Vagina (tissue), 2 donors: ENCODE data around the gene ZNF473. TPM values are rescaled to one million over a fixed set of nuclear protein-coding genes. Genes with fewer than 3 reads are reported as not detected.
"Not testable (repeated sequence)": the region's sequence is repeated elsewhere in the genome, so short reads cannot be mapped to it uniquely, and the experiment has no call there.

ENCODE experiments used
- DNase-seq, 2 donors: peaks; one replicate each; pipeline ENCODE4 v3.0.0-alpha.2; 2017; ENCODE audit errors: extremely low spot score in 2 of 2
- H3K27ac ChIP-seq: fragments of 200-600 bp; sonication (generic); one replicate; pipeline ENCODE4 v1.5.1; 2019
- H3K27me3 ChIP-seq: fragments of 200-600 bp; sonication (generic); one replicate; pipeline ENCODE4 v1.5.1; 2019
- H3K36me3 ChIP-seq, 2 donors: fragments of 200-600 bp; sonication (generic); one replicate each; pipeline ENCODE4 v1.5.1; 2017 to 2019
- H3K4me1 ChIP-seq: fragments of 200-600 bp; sonication (generic); one replicate; pipeline ENCODE4 v1.5.1; 2019
- H3K4me3 ChIP-seq, 2 donors: fragments of 200-600 bp; sonication (generic); 1 replicate in 1 of 2; 2 replicates in 1 of 2; pipeline ENCODE4 v1.5.1; 2016 to 2019
- H3K9me3 ChIP-seq: fragments of 200-600 bp; sonication (generic); one replicate; pipeline ENCODE4 v1.5.1; 2019
- CTCF ChIP-seq, 3 experiments: fragments of 450-650 bp in 2 of 3; fragments of 200-600 bp in 1 of 3; sonication (generic) in 1 of 3; IDR thresholded peaks; one replicate each; pipeline ENCODE4 v1.5.1; 2017 to 2019; ENCODE audit warnings: antibody characterized with exemption in 3 of 3, mild to moderate bottlenecking in 2 of 3, moderate library complexity in 2 of 3
- POLR2A ChIP-seq, 2 donors: fragments of 450-650 bp; IDR thresholded peaks; one replicate each; pipeline ENCODE4 v1.6.1; 2017; ENCODE audit warnings: antibody characterized with exemption in 2 of 2, mild to moderate bottlenecking in 2 of 2, moderate library complexity in 2 of 2
- POLR2AphosphoS5 ChIP-seq, 2 donors: sonication (generic); formaldehyde crosslinking; IDR thresholded peaks; one replicate each; pipeline ENCODE4 v1.9.0; 2017; ENCODE audit warnings: antibody characterized with exemption in 2 of 2, mild to moderate bottlenecking in 2 of 2, low read depth in 1 of 2; ENCODE audit not compliant: insufficient read depth in 1 of 2
- intact Hi-C: fragments of 100-400 bp; cut with DNase I; formaldehyde crosslinking; loops from one replicate; pipeline ENCODE4 v1.15.1; 2023
- total RNA-seq: library from RNA; depleted of rRNA; stranded (reverse); fragments of >200 nt; gene quantifications from one replicate; pipeline ENCODE4 v1.2.3, GENCODE V29; 2016

The ZNF473 gene
- total RNA-seq, 1 donor from 2014 or later: 11.5 TPM

- Histone ChIP-seq H3K9me3 (peaks cover 14% of the 10 kb centered on the region), H3K27ac (peak overlapping the region; percentile 42), H3K4me1 (peaks cover 8% of the 10 kb centered on the region), H3K36me3 (peaks cover 0 to 11% of the 10 kb centered on the region in 2 donors), H3K27me3 (no peaks in the 10 kb centered on the region), H3K4me3 (peak overlapping the region; percentile 46 to 48)
- no peak for DNase-seq
- intact Hi-C loops: no loop called here
- TF ChIP-seq CTCF (IDR thresholded peaks at IDR 0.05) (no peak), POLR2AphosphoS5 (IDR thresholded peaks at IDR 0.05; ENCODE audit: insufficient read depth in 1 of 2, low read depth in 1 of 2) (peak in 1 of 2 donors; percentile 77)
Measured at GRCh38 chr19:50050406-50051227, 24.8 kb downstream of the ZNF473 start.

- intact Hi-C loops, H3K27me3 ChIP-seq, DNase-seq, H3K4me1 ChIP-seq, H3K36me3 ChIP-seq, H3K9me3 ChIP-seq: not testable (repeated sequence)
- peak overlapping the region; percentile 42 for H3K27ac ChIP-seq
- H3K4me3 ChIP-seq: peak overlapping the region; percentile 46 to 48
Measured at GRCh38 chr19:50051228-50051895, 25.6 kb downstream of the ZNF473 start.

GRCh38 chr19:50051964-50052363, 26.2 kb downstream of the ZNF473 start:
- DNase-seq: no peak
- Histone ChIP-seq H3K36me3 (no peaks in the 10 kb centered on the region), H3K9me3 (peaks cover under 1% of the 10 kb centered on the region), H3K4me3 (no peak overlapping the region), H3K4me1 (peaks cover 8% of the 10 kb centered on the region), H3K27me3 (no peaks in the 10 kb centered on the region), H3K27ac (no peak overlapping the region)
- TF ChIP-seq POLR2A (IDR thresholded peaks at IDR 0.05) (no peak), CTCF (IDR thresholded peaks at IDR 0.05) (no peak), POLR2AphosphoS5 (IDR thresholded peaks at IDR 0.05; ENCODE audit: insufficient read depth in 1 of 2, low read depth in 1 of 2) (no peak)
- intact Hi-C loops: no loop called here

GRCh38 chr19:50053119-50053518, 27.3 kb downstream of the ZNF473 start:
- Histone ChIP-seq H3K4me1 (peaks cover 8% of the 10 kb centered on the region), H3K4me3 (no peak overlapping the region), H3K27ac (no peak overlapping the region), H3K36me3 (no peaks in the 10 kb centered on the region), H3K27me3 (no peaks in the 10 kb centered on the region), H3K9me3 (no peaks in the 10 kb centered on the region)
- intact Hi-C loops: no loop called here
- DNase-seq: no peak
- no peak for TF ChIP-seq POLR2AphosphoS5 (IDR thresholded peaks at IDR 0.05; ENCODE audit: insufficient read depth in 1 of 2, low read depth in 1 of 2)
- TF ChIP-seq CTCF (IDR thresholded peaks at IDR 0.05): no peak
- TF ChIP-seq POLR2A (IDR thresholded peaks at IDR 0.05): no peak

- H3K4me3 ChIP-seq: no peak overlapping the region
- TF ChIP-seq POLR2AphosphoS5 (IDR thresholded peaks at IDR 0.05; ENCODE audit: insufficient read depth in 1 of 2, low read depth in 1 of 2): no peak
- H3K27ac ChIP-seq: no peak overlapping the region
- H3K9me3 ChIP-seq: no peaks in the 10 kb centered on the region
- intact Hi-C loops: no loop called here
- H3K4me1 ChIP-seq: no peaks in the 10 kb centered on the region
- H3K36me3 ChIP-seq: no peaks in the 10 kb centered on the region
- no peaks in the 10 kb centered on the region for H3K27me3 ChIP-seq
- no peak for DNase-seq
Measured at GRCh38 chr19:50058425-50058824, 32.6 kb downstream of the ZNF473 start.

- H3K4me1 ChIP-seq: no peaks in the 10 kb centered on the region
- no peaks in the 10 kb centered on the region for H3K36me3 ChIP-seq
- TF ChIP-seq POLR2A (IDR thresholded peaks at IDR 0.05): no peak
- no peak for TF ChIP-seq POLR2AphosphoS5 (IDR thresholded peaks at IDR 0.05; ENCODE audit: insufficient read depth in 1 of 2, low read depth in 1 of 2)
- TF ChIP-seq CTCF (IDR thresholded peaks at IDR 0.05): no peak
- H3K9me3 ChIP-seq: no peaks in the 10 kb centered on the region
- no peak overlapping the region for H3K27ac ChIP-seq
- H3K27me3 ChIP-seq: no peaks in the 10 kb centered on the region
- DNase-seq: no peak
- no peak overlapping the region for H3K4me3 ChIP-seq
- intact Hi-C loops: no loop called here
Measured at GRCh38 chr19:50059045-50059444, 33.2 kb downstream of the ZNF473 start.
